Liver (tissue), 9 donors: ENCODE measurements around the gene SPSB1. TPM values are rescaled to one million over a fixed set of nuclear protein-coding genes. Genes with fewer than 3 reads are reported as not detected.

Source experiments
- DNase-seq: peaks from one replicate; pipeline ENCODE4 v3.0.0-alpha.2; 2017; ENCODE audit warnings: low spot score
- H3K27ac ChIP-seq, 2 donors: one replicate each; pipeline ENCODE4 v1.7.0; 2013; ENCODE audit warnings: inconsistent platforms in 2 of 2, low read length in 2 of 2, control low read depth in 1 of 2, low read depth in 1 of 2, mild to moderate bottlenecking in 1 of 2
- H3K27me3 ChIP-seq, 4 donors: one replicate each; pipeline versions ENCODE4 v1.6.1 to v1.7.0; 2013; ENCODE audit warnings: low read length in 3 of 4, inconsistent platforms in 1 of 4, mild to moderate bottlenecking in 1 of 4, moderate library complexity in 1 of 4; ENCODE audit not compliant: control insufficient read depth in 4 of 4, insufficient read depth in 4 of 4
- H3K36me3 ChIP-seq, 4 donors: one replicate each; pipeline versions ENCODE4 v1.6.1 to v1.7.0; 2013; ENCODE audit warnings: low read length in 3 of 4, mild to moderate bottlenecking in 3 of 4, low read depth in 1 of 4, moderate library complexity in 1 of 4; ENCODE audit not compliant: control insufficient read depth in 4 of 4, insufficient read depth in 3 of 4
- H3K4me1 ChIP-seq, 4 donors: one replicate each; pipeline versions ENCODE4 v1.6.1 to v1.7.0; 2013; ENCODE audit warnings: low read length in 3 of 4, mild to moderate bottlenecking in 3 of 4, moderate library complexity in 1 of 4; ENCODE audit not compliant: control insufficient read depth in 4 of 4, insufficient read depth in 4 of 4
- H3K4me3 ChIP-seq, 3 donors: one replicate each; pipeline versions ENCODE4 v1.6.1 to v1.7.0; 2013; ENCODE audit warnings: low read length in 3 of 3, control low read depth in 1 of 3, low read depth in 1 of 3, mild to moderate bottlenecking in 1 of 3
- H3K9ac ChIP-seq, 2 donors: one replicate each; pipeline ENCODE4 v1.7.0; 2013; ENCODE audit warnings: low read length in 2 of 2, mild to moderate bottlenecking in 2 of 2, moderate library complexity in 2 of 2, control low read depth in 1 of 2, low read depth in 1 of 2
- H3K9me3 ChIP-seq, 4 donors: one replicate each; pipeline versions ENCODE4 v1.6.1 to v1.7.0; 2013; ENCODE audit warnings: low read length in 3 of 4; ENCODE audit not compliant: control insufficient read depth in 4 of 4
- FOXA2 ChIP-seq: IDR thresholded peaks from 2 replicates; pipeline ENCODE4 v1.6.1; 2016; ENCODE audit warnings: antibody characterized with exemption
- GABPA ChIP-seq, 2 donors: IDR thresholded peaks in 1 of 2; conservative IDR thresholded peaks in 1 of 2; 2 replicates each; pipeline ENCODE4 v1.6.1; 2016; ENCODE audit warnings: antibody characterized with exemption in 2 of 2, mild to moderate bottlenecking in 1 of 2, moderate library complexity in 1 of 2
- HNF4A ChIP-seq, 2 donors: conservative IDR thresholded peaks; 2 replicates each; pipeline ENCODE4 v1.6.1; 2016; ENCODE audit warnings: antibody characterized with exemption in 2 of 2, mild to moderate bottlenecking in 2 of 2
- HNF4G ChIP-seq: IDR thresholded peaks from 2 replicates; pipeline ENCODE4 v1.6.1; 2016; ENCODE audit warnings: antibody characterized with exemption
- NR2F2 ChIP-seq: IDR thresholded peaks from 2 replicates; pipeline ENCODE4 v1.6.1; 2016; ENCODE audit warnings: antibody characterized with exemption
- RXRA ChIP-seq, 2 donors: IDR thresholded peaks; 2 replicates each; pipeline ENCODE4 v1.6.1; 2017 to 2018; ENCODE audit warnings: antibody characterized with exemption in 2 of 2, mild to moderate bottlenecking in 1 of 2
- SP1 ChIP-seq: IDR thresholded peaks from 2 replicates; pipeline ENCODE4 v1.6.1; 2018; ENCODE audit warnings: antibody characterized with exemption, mild to moderate bottlenecking
- TAF1 ChIP-seq: conservative IDR thresholded peaks from 2 replicates; pipeline ENCODE4 v1.6.1; 2016; ENCODE audit warnings: antibody characterized with exemption, mild to moderate bottlenecking
- YY1 ChIP-seq: IDR thresholded peaks from 2 replicates; pipeline ENCODE4 v1.6.1; 2016; ENCODE audit warnings: antibody characterized with exemption, mild to moderate bottlenecking
- WGBS: extraction: QIAGEN DNeasy Blood & Tissue Kit; methylation state at CpG from one replicate; pipeline ENCODE4 v1.1.7; 2013; 5-methylcytosine and 5-hydroxymethylcytosine counted together
- polyA plus RNA-seq, 2 donors: library from polyadenylated mRNA; stranded (reverse) in 1 of 2; unstranded in 1 of 2; fragments of 200-250 nt in 1 of 2; fragments of >200 nt in 1 of 2; fragmentation: Nextera tagmentation in 1 of 2; extraction: Ambion mirVana in 1 of 2; gene quantifications; one replicate each; pipeline versions ENCODE4 v1.2.1 to v1.2.3, GENCODE V29; 2013 to 2015
- total RNA-seq, 2 donors: library from RNA; depleted of rRNA; stranded (reverse); fragments of >200 nt; gene quantifications; one replicate each; pipeline ENCODE4 v1.2.3, GENCODE V29; 2014
- TF ChIP-seq, protein P1 (sequence below): IDR thresholded peaks from 2 replicates; pipeline ENCODE4 v1.6.1; 2016; ENCODE audit warnings: antibody characterized with exemption
- TF ChIP-seq, protein P2 (sequence below): IDR thresholded peaks from 2 replicates; pipeline ENCODE4 v1.6.1; 2016; ENCODE audit warnings: antibody characterized with exemption, mild to moderate bottlenecking
- TF ChIP-seq, protein P3 (sequence below): IDR thresholded peaks from 2 replicates; pipeline ENCODE4 v1.6.1; 2016; ENCODE audit warnings: antibody characterized with exemption
- TF ChIP-seq, protein P4 (sequence below): fragments of 150-350 bp; IDR thresholded peaks from 2 replicates; pipeline ENCODE4 v1.5.1; 2017; ENCODE audit warnings: improper control_type of control experiment, low read depth, low read length; ENCODE audit not compliant: missing input control
- donor health status: healthy.
- donor health status: healthy.
- donor health status: healthy.
- donor health status: healthy.
- donor health status: healthy.

The SPSB1 gene
- total and polyA plus RNA-seq, 4 donors, result 4.1 to 22.6 (median 14.8) TPM

DNA sequence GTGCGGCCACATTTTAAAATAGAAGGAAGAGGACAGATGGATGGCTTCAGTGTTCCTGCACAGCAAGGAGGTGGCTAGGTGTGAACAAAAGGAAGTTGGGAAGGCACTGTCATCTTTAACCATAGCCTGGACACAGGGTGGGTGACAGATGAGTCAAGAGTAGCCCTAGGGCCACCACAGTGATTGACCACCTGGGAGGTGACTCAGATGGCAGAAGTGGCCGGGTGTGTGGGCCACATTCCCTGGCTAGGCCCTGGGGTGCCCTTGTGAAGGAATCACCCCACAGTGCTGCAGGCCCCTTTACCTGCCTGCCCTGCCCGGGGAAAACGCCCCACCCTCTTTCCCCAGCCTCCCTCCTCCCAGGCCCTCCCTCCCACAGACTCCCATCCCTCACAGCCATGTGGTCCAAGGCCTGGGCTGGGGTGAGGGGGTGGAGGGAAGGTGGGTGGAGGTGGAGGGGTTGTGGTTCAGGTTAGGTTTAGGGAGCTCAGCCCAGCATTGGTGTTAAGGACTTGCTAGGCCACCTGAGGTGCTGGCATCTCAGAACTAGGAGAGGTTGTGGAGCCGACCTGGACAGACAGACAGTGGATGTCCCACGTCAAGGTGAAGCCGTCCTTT is 59.1 kb downstream of the SPSB1 start:
- H3K4me3 ChIP-seq, result no peak overlapping the region
- no peaks in the 10 kb centered on the region for H3K9me3 ChIP-seq
- TF ChIP-seq, protein P1, sequence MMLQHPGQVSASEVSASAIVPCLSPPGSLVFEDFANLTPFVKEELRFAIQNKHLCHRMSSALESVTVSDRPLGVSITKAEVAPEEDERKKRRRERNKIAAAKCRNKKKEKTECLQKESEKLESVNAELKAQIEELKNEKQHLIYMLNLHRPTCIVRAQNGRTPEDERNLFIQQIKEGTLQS, result no peak
- TF ChIP-seq SP1, result no peak
- no peak for TF ChIP-seq TAF1
- TF ChIP-seq FOXA2, result no peak
- TF ChIP-seq, protein P2, sequence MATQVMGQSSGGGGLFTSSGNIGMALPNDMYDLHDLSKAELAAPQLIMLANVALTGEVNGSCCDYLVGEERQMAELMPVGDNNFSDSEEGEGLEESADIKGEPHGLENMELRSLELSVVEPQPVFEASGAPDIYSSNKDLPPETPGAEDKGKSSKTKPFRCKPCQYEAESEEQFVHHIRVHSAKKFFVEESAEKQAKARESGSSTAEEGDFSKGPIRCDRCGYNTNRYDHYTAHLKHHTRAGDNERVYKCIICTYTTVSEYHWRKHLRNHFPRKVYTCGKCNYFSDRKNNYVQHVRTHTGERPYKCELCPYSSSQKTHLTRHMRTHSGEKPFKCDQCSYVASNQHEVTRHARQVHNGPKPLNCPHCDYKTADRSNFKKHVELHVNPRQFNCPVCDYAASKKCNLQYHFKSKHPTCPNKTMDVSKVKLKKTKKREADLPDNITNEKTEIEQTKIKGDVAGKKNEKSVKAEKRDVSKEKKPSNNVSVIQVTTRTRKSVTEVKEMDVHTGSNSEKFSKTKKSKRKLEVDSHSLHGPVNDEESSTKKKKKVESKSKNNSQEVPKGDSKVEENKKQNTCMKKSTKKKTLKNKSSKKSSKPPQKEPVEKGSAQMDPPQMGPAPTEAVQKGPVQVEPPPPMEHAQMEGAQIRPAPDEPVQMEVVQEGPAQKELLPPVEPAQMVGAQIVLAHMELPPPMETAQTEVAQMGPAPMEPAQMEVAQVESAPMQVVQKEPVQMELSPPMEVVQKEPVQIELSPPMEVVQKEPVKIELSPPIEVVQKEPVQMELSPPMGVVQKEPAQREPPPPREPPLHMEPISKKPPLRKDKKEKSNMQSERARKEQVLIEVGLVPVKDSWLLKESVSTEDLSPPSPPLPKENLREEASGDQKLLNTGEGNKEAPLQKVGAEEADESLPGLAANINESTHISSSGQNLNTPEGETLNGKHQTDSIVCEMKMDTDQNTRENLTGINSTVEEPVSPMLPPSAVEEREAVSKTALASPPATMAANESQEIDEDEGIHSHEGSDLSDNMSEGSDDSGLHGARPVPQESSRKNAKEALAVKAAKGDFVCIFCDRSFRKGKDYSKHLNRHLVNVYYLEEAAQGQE, result no peak
- no peak for TF ChIP-seq HNF4G
- no peak for TF ChIP-seq YY1
- TF ChIP-seq, protein P3, sequence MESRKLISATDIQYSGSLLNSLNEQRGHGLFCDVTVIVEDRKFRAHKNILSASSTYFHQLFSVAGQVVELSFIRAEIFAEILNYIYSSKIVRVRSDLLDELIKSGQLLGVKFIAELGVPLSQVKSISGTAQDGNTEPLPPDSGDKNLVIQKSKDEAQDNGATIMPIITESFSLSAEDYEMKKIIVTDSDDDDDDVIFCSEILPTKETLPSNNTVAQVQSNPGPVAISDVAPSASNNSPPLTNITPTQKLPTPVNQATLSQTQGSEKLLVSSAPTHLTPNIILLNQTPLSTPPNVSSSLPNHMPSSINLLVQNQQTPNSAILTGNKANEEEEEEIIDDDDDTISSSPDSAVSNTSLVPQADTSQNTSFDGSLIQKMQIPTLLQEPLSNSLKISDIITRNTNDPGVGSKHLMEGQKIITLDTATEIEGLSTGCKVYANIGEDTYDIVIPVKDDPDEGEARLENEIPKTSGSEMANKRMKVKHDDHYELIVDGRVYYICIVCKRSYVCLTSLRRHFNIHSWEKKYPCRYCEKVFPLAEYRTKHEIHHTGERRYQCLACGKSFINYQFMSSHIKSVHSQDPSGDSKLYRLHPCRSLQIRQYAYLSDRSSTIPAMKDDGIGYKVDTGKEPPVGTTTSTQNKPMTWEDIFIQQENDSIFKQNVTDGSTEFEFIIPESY, result no peak

DNA sequence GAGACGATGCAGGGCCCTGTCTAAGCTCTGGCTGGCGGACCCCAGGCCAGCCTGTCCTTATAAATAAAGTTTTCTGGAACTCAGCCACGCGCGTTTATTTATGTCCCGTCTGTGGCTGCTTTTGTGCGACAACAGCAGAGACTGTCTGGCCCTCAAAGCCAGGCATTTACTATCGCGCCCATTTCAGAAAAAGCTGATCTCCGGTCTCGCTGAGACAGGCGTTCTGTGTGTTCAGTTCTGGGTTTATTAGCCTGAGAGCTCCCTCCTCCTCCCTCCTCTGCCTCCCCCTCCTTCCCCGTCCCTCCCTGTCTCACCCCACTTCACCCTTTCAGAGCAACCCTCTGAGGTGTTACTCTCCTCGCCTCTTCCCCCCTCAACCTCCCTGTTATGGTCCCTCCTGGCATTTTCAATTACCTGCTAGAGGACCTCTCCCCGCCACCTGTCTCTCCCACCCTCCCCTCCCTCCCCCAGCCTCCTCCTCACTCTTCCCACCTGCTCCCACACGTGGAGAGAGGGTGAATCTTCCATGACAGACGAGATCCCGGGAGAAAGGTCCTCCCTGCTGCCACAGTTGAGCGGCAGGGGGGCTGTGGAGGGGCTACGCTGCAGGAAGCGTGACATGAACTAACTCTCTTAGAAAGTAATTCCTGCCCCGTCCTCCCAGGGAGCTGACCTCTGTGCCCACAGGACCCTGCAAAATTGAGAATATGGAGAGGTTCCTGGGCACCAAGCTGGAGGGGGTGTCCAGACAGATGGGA is 59.9 kb downstream of the SPSB1 start:
- 85% methylated on average over 22 of the region's 22 CpGs for WGBS
- TF ChIP-seq, protein P4, sequence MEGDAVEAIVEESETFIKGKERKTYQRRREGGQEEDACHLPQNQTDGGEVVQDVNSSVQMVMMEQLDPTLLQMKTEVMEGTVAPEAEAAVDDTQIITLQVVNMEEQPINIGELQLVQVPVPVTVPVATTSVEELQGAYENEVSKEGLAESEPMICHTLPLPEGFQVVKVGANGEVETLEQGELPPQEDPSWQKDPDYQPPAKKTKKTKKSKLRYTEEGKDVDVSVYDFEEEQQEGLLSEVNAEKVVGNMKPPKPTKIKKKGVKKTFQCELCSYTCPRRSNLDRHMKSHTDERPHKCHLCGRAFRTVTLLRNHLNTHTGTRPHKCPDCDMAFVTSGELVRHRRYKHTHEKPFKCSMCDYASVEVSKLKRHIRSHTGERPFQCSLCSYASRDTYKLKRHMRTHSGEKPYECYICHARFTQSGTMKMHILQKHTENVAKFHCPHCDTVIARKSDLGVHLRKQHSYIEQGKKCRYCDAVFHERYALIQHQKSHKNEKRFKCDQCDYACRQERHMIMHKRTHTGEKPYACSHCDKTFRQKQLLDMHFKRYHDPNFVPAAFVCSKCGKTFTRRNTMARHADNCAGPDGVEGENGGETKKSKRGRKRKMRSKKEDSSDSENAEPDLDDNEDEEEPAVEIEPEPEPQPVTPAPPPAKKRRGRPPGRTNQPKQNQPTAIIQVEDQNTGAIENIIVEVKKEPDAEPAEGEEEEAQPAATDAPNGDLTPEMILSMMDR, result no peak
- no peak for TF ChIP-seq RXRA (IDR thresholded peaks at IDR 0.05)
- no peak for TF ChIP-seq NR2F2
- no peak for TF ChIP-seq HNF4G
- no peak for TF ChIP-seq HNF4A (conservative IDR thresholded peaks at IDR 0.05)
- TF ChIP-seq GABPA (IDR thresholded peaks at IDR 0.05 in 1 of 2, conservative IDR thresholded peaks at IDR 0.05 in 1 of 2), result no peak
- TF ChIP-seq YY1, result no peak
- no peaks in the 10 kb centered on the region for H3K9me3 ChIP-seq
- no peak overlapping the region for H3K4me3 ChIP-seq
- no peak overlapping the region for H3K9ac ChIP-seq
- DNase-seq, result no peak
- H3K27ac ChIP-seq, result no peak overlapping the region
- peaks cover 5 to 21% (median 14%) of the 10 kb centered on the region in 4 donors for H3K36me3 ChIP-seq
- H3K4me1 ChIP-seq, result no peaks in the 10 kb centered on the region
- H3K27me3 ChIP-seq, result no peaks in the 10 kb centered on the region

More for the DNA sequence above, 59.1 kb downstream of the SPSB1 start:
- DNase-seq, result no peak
- Histone ChIP-seq H3K4me1 (no peaks in the 10 kb centered on the region), H3K9ac (no peak overlapping the region), H3K36me3 (peaks cover 5 to 15% (median 11%) of the 10 kb centered on the region in 4 donors), H3K27me3 (no peaks in the 10 kb centered on the region), H3K27ac (no peak overlapping the region)
- WGBS, result 85% methylated on average over 7 of the region's 7 CpGs
